GM21723 (cell line): ENCODE results near the gene UCP3.
A peak's percentile ranks its signal among the peaks of the same experiment; 100 is the strongest.
"Not testable (repeated sequence)": the region's sequence is repeated elsewhere in the genome, so short reads cannot be mapped to it uniquely, and the experiment has no call there.

ENCODE experiments used
- ATAC-seq: cut with Tn5 transposase; IDR thresholded peaks from one replicate; pipeline ENCODE4 v1.9.1; 2021; ENCODE audit warnings: mild to moderate bottlenecking, moderate library complexity; ENCODE audit not compliant: unreplicated experiment

The UCP3 gene

GRCh38 chr11:74000307-74001133, 8.4 kb downstream of the UCP3 start:
- no peak for ATAC-seq

GRCh38 chr11:73999581-74000306, 9.1 kb downstream of the UCP3 start:
- ATAC-seq = no peak

GRCh38 chr11:73998846-73999575, 9.9 kb downstream of the UCP3 start:
- ATAC-seq = no peak

GRCh38 chr11:73997120-73997770, 11.6 kb downstream of the UCP3 start:
- ATAC-seq = no peak

- ATAC-seq = no peak
These were observed 12.6 kb downstream of the UCP3 start for GRCh38 chr11:73996161-73996747.

- peak; percentile 51 for ATAC-seq
These were observed 13.2 kb downstream of the UCP3 start for GRCh38 chr11:73995731-73996130.

- ATAC-seq = peak; percentile 52
These were observed 13.6 kb downstream of the UCP3 start for GRCh38 chr11:73995247-73995646.

- peak; percentile 37 for ATAC-seq
These were observed 17.3 kb downstream of the UCP3 start for GRCh38 chr11:73991471-73992006.

- ATAC-seq = no peak
These were observed 18.2 kb downstream of the UCP3 start for GRCh38 chr11:73990730-73991129.

GRCh38 chr11:73989156-73989555, 19.7 kb downstream of the UCP3 start:
- no peak for ATAC-seq

GRCh38 chr11:73988227-73988626, 20.7 kb downstream of the UCP3 start:
- no peak for ATAC-seq

GRCh38 chr11:73985661-73986060, 23.2 kb downstream of the UCP3 start:
- not testable (repeated sequence) for ATAC-seq

GRCh38 chr11:73983741-73984538, 24.9 kb downstream of the UCP3 start:
- no peak for ATAC-seq

GRCh38 chr11:73982990-73983740, 25.7 kb downstream of the UCP3 start:
- peak; percentile 72 for ATAC-seq

GRCh38 chr11:73982595-73982989, 26.3 kb downstream of the UCP3 start, which contains the start of gene UCP2:
UCP2 (minus strand) TSS chr11:73982843; CDS start chr11:73978378, 4,465 bp downstream.
- peak; percentile 60 for ATAC-seq

- no peak for ATAC-seq
These were observed 27.7 kb downstream of the UCP3 start for GRCh38 chr11:73981051-73981805.

- ATAC-seq = peak; percentile 49
These were observed 28.6 kb downstream of the UCP3 start for GRCh38 chr11:73980001-73980961.
